H9 (cell line): ENCODE results near the gene NAA35. TPM values are rescaled to one million over a fixed set of nuclear protein-coding genes. Genes with fewer than 3 reads are reported as not detected.

Experiments used
- DNase-seq: peaks from one replicate; pipeline ENCODE4 v3.0.0-alpha.2; 2017
- H2AFZ ChIP-seq: one replicate; pipeline ENCODE4 v1.6.1; 2013; ENCODE audit warnings: mild to moderate bottlenecking, low read length, control low read depth, moderate library complexity
- H2AK5ac ChIP-seq: 2 replicates; pipeline ENCODE4 v1.6.1; 2013; ENCODE audit warnings: low read length, control low read depth, mixed read lengths; ENCODE audit not compliant: insufficient read length
- H2BK120ac ChIP-seq: one replicate; pipeline ENCODE4 v1.6.1; 2013; ENCODE audit warnings: low read depth, mild to moderate bottlenecking, low read length, control low read depth, inconsistent platforms; ENCODE audit not compliant: poor library complexity, severe bottlenecking
- H2BK12ac ChIP-seq: 2 replicates; pipeline ENCODE4 v1.6.1; 2013; ENCODE audit warnings: low read length, control low read depth, mixed read lengths, low read depth; ENCODE audit not compliant: insufficient read length
- H2BK15ac ChIP-seq: 2 replicates; pipeline ENCODE4 v1.6.1; 2013; ENCODE audit warnings: low read depth, low read length, control low read depth
- H2BK20ac ChIP-seq: one replicate; pipeline ENCODE4 v1.6.1; 2013; ENCODE audit warnings: low read depth, mild to moderate bottlenecking, low read length, control low read depth, inconsistent platforms; ENCODE audit not compliant: poor library complexity, severe bottlenecking
- H2BK5ac ChIP-seq: 2 replicates; pipeline ENCODE4 v1.6.1; 2013; ENCODE audit warnings: low read length, control low read depth, mixed read lengths; ENCODE audit not compliant: insufficient read length
- H3K14ac ChIP-seq: 2 replicates; pipeline ENCODE4 v1.6.1; 2013; ENCODE audit warnings: low read length, control low read depth; ENCODE audit not compliant: insufficient read depth
- H3K18ac ChIP-seq: 2 replicates; pipeline ENCODE4 v1.6.1; 2013; ENCODE audit warnings: low read depth, mild to moderate bottlenecking, mixed read lengths, low read length, control low read depth; ENCODE audit not compliant: insufficient read length
- H3K23ac ChIP-seq: 2 replicates; pipeline ENCODE4 v1.6.1; 2013; ENCODE audit warnings: low read length, control low read depth, mixed read lengths, low read depth; ENCODE audit not compliant: insufficient read length
- H3K23me2 ChIP-seq: 2 replicates; pipeline ENCODE4 v1.6.1; 2013; ENCODE audit warnings: low read depth, mild to moderate bottlenecking, mixed read lengths, low read length, control low read depth; ENCODE audit not compliant: insufficient read length, poor library complexity, severe bottlenecking
- H3K27ac ChIP-seq: 2 replicates; pipeline ENCODE4 v1.5.1; 2013; ENCODE audit warnings: low read length, control low read depth, mixed read lengths, low read depth; ENCODE audit not compliant: insufficient read length
- H3K27me3 ChIP-seq: 2 replicates; pipeline ENCODE4 v1.6.1; 2013; ENCODE audit warnings: low read length, control low read depth, inconsistent platforms; ENCODE audit not compliant: insufficient read depth
- H3K4ac ChIP-seq: 2 replicates; pipeline ENCODE4 v1.6.1; 2013; ENCODE audit warnings: low read depth, mild to moderate bottlenecking, control low read depth, inconsistent platforms, low read length, moderate library complexity
- H3K4me1 ChIP-seq: 2 replicates; pipeline ENCODE4 v1.6.1; 2013; ENCODE audit warnings: low read length, control low read depth, inconsistent platforms; ENCODE audit not compliant: insufficient read depth
- H3K4me2 ChIP-seq: 2 replicates; pipeline ENCODE4 v1.6.1; 2013; ENCODE audit warnings: low read length, control low read depth, mixed read lengths; ENCODE audit not compliant: insufficient read length, insufficient read depth
- H3K56ac ChIP-seq: 2 replicates; pipeline ENCODE4 v1.6.1; 2013; ENCODE audit warnings: low read depth, mild to moderate bottlenecking, mixed read lengths, low read length, control low read depth; ENCODE audit not compliant: insufficient read length
- H3K79me1 ChIP-seq: 2 replicates; pipeline ENCODE4 v1.6.1; 2013; ENCODE audit warnings: low read depth, mild to moderate bottlenecking, moderate library complexity, low read length, control low read depth, inconsistent platforms; ENCODE audit not compliant: insufficient read depth, poor library complexity, severe bottlenecking
- H3K79me2 ChIP-seq: 2 replicates; pipeline ENCODE4 v1.6.1; 2013; ENCODE audit warnings: low read length, control low read depth, inconsistent platforms; ENCODE audit not compliant: insufficient read depth
- H3K9ac ChIP-seq: 2 replicates; pipeline ENCODE4 v1.6.1; 2013; ENCODE audit warnings: low read length, control low read depth, mixed read lengths; ENCODE audit not compliant: insufficient read length; ENCODE audit errors: extremely low read depth
- H3K9me3 ChIP-seq: one replicate; pipeline ENCODE4 v1.6.1; 2013; ENCODE audit warnings: low read depth, low read length, inconsistent platforms; ENCODE audit not compliant: control insufficient read depth
- H3T11ph ChIP-seq: one replicate; pipeline ENCODE4 v1.6.1; 2013; ENCODE audit warnings: mild to moderate bottlenecking, low read length, control low read depth, inconsistent platforms
- H4K20me1 ChIP-seq: one replicate; pipeline ENCODE4 v1.6.1; 2013; ENCODE audit not compliant: control insufficient read depth, insufficient read length, insufficient read depth
- H4K5ac ChIP-seq: 2 replicates; pipeline ENCODE4 v1.6.1; 2013; ENCODE audit warnings: low read depth, mild to moderate bottlenecking, mixed read lengths, low read length, control low read depth; ENCODE audit not compliant: insufficient read length
- H4K8ac ChIP-seq: replicated peaks from 2 replicates; pipeline ENCODE4 v1.6.1; 2013; ENCODE audit warnings: low read length, control low read depth, mixed read lengths, low read depth; ENCODE audit not compliant: insufficient read length
- H4K91ac ChIP-seq: 2 replicates; pipeline ENCODE4 v1.6.1; 2013; ENCODE audit warnings: low read depth, mild to moderate bottlenecking, moderate library complexity, mixed read lengths, low read length, control low read depth; ENCODE audit not compliant: insufficient read length
- H3K27ac Mint-ChIP-seq, 3 experiments: 2 replicates in 2 of 3; 3 replicates in 1 of 3; pipeline ENCODE4 v1.8.0; 2020 to 2021; ENCODE audit warnings: mixed read lengths in 3 of 3, mild to moderate bottlenecking in 1 of 3, moderate library complexity in 1 of 3
- H3K27me3 Mint-ChIP-seq: 2 replicates; pipeline ENCODE4 v1.8.0; 2021; ENCODE audit warnings: low read depth, mild to moderate bottlenecking, moderate library complexity, mixed read lengths
- H3K36me3 Mint-ChIP-seq, 3 experiments: 2 replicates in 2 of 3; 3 replicates in 1 of 3; pipeline ENCODE4 v1.8.0; 2020 to 2021; ENCODE audit warnings: low read depth in 3 of 3, mixed read lengths in 3 of 3; ENCODE audit not compliant: insufficient read depth in 1 of 3
- H3K4me1 Mint-ChIP-seq, 2 experiments: 2 replicates each; pipeline ENCODE4 v1.8.0; 2020; ENCODE audit warnings: mixed read lengths in 2 of 2
- H3K4me3 Mint-ChIP-seq, 2 experiments: 2 replicates in 1 of 2; 3 replicates in 1 of 2; pipeline ENCODE4 v1.8.0; 2020 to 2021; ENCODE audit warnings: mild to moderate bottlenecking in 2 of 2, mixed read lengths in 2 of 2, moderate library complexity in 1 of 2
- H3K9me3 Mint-ChIP-seq, 2 experiments: 2 replicates in 1 of 2; 3 replicates in 1 of 2; pipeline ENCODE4 v1.8.0; 2020; ENCODE audit warnings: mild to moderate bottlenecking in 2 of 2, mixed read lengths in 2 of 2, moderate library complexity in 1 of 2
- CTCF ChIP-seq: fragments of 200-600 bp; sonication (generic); conservative IDR thresholded peaks from 3 replicates; pipeline ENCODE4 v1.8.0; 2021; ENCODE audit warnings: antibody characterized with exemption, mild to moderate bottlenecking
- WGBS: extraction: QIAGEN DNeasy Blood & Tissue Kit; methylation state at CpG from one replicate; pipeline ENCODE4 v1.1.7; 2013; ENCODE audit warnings: missing lambda C conversion rate, low lambda C conversion rate, mixed read lengths; ENCODE audit not compliant: insufficient read length; ENCODE audit errors: extremely low coverage; 5-methylcytosine and 5-hydroxymethylcytosine counted together
- total RNA-seq: library from RNA; stranded (reverse); gene quantifications from 2 replicates; pipeline ENCODE4 v1.2.1, GENCODE V29; 2021

The NAA35 gene
- total RNA-seq, 1 experiment from 2014 or later, result 38.6 TPM

- Histone ChIP-seq H4K20me1 (no peaks in the 10 kb centered on the region), H3K14ac (no peak overlapping the region), H3K4ac (no peak overlapping the region), H3K79me1 (no peaks in the 10 kb centered on the region), H3K4me1 (no peaks in the 10 kb centered on the region), H2BK120ac (no peak overlapping the region), H3K56ac (no peak overlapping the region), H2BK12ac (no peak overlapping the region), H3K9me3 (no peaks in the 10 kb centered on the region), H3K4me2 (no peak overlapping the region), H3K27ac (no peak overlapping the region), H2BK5ac (no peak overlapping the region), H3K79me2 (no peaks in the 10 kb centered on the region), H3K23ac (no peak overlapping the region), H4K91ac (no peak overlapping the region), H2BK15ac (no peak overlapping the region), H2AFZ (no peak overlapping the region), H3K18ac (no peak overlapping the region), H4K5ac (no peak overlapping the region), H3K27me3 (no peaks in the 10 kb centered on the region), H2BK20ac (no peak overlapping the region), H4K8ac (no peak overlapping the region), H3K9ac (no peak overlapping the region), H2AK5ac (no peak overlapping the region), H3T11ph (no peak overlapping the region), H3K23me2 (no peaks in the 10 kb centered on the region)
- no CpG with 5 or more reads among the region's 1 CpG for WGBS
- Mint-ChIP-seq H3K9me3 (peaks cover 8 to 9% of the 10 kb centered on the region in 2 experiments; a peak in 3 of 5 replicates), H3K36me3 (peaks cover 0 to 4% (median 0%) of the 10 kb centered on the region in 3 experiments; a peak in 2 of 7 replicates), H3K27ac (no peak overlapping the region), H3K27me3 (no peaks in the 10 kb centered on the region), H3K4me3 (no peak overlapping the region), H3K4me1 (no peaks in the 10 kb centered on the region)
- DNase-seq, result no peak
- TF ChIP-seq CTCF, result no peak
Measured at GRCh38 chr9:85892401-85892800, 48.5 kb upstream of the NAA35 start.
